Chondrocyte (in vitro differentiated cells): Measurements from ENCODE around the gene OCRL. TPM values are rescaled to one million over a fixed set of nuclear protein-coding genes. Genes with fewer than 3 reads are reported as not detected.
A peak's percentile ranks its signal among the peaks of the same experiment; 100 is the strongest.
"Not testable (repeated sequence)": the region's sequence is repeated elsewhere in the genome, so short reads cannot be mapped to it uniquely, and the experiment has no call there.

ENCODE experiments used
- DNase-seq: peaks from one replicate; pipeline ENCODE4 v3.0.0; 2021; ENCODE audit warnings: mixed read lengths, low spot score
- H3K27ac Mint-ChIP-seq: one replicate; pipeline ENCODE4 v1.8.0; 2021; ENCODE audit warnings: mild to moderate bottlenecking, moderate library complexity, mixed read lengths; ENCODE audit not compliant: unreplicated experiment
- H3K27me3 Mint-ChIP-seq: 2 replicates; pipeline ENCODE4 v1.8.0; 2021; ENCODE audit warnings: low read depth, mixed read lengths
- H3K36me3 Mint-ChIP-seq: 2 replicates; pipeline ENCODE4 v1.8.0; 2021; ENCODE audit warnings: low read depth, mixed read lengths
- H3K4me1 Mint-ChIP-seq: 2 replicates; pipeline ENCODE4 v1.8.0; 2021; ENCODE audit warnings: low read depth, mild to moderate bottlenecking, mixed read lengths
- H3K4me3 Mint-ChIP-seq: one replicate; pipeline ENCODE4 v1.8.0; 2021; ENCODE audit warnings: mild to moderate bottlenecking, moderate library complexity, mixed read lengths; ENCODE audit not compliant: unreplicated experiment
- H3K9me3 Mint-ChIP-seq: 2 replicates; pipeline ENCODE4 v1.8.0; 2021; ENCODE audit warnings: low read depth, mixed read lengths
- CTCF ChIP-seq: fragments of 200-600 bp; sonication (generic); IDR thresholded peaks from 2 replicates; pipeline ENCODE4 v1.5.0; 2021; ENCODE audit warnings: antibody characterized with exemption, mild to moderate bottlenecking, moderate library complexity
- total RNA-seq: library from RNA; stranded (reverse); gene quantifications from 3 replicates; pipeline ENCODE4 v1.2.1, GENCODE V29; 2021

OCRL gene
- total RNA-seq, 1 donor from 2014 or later = 58.9 TPM

GRCh38 chrX:129561453-129561852 lies 21.4 kb downstream of the OCRL start:
- no peak for TF ChIP-seq CTCF
- no peak for DNase-seq
- peaks cover 28% of the 10 kb centered on the region for H3K4me1 Mint-ChIP-seq
- H3K36me3 Mint-ChIP-seq = peaks cover 49% of the 10 kb centered on the region
- no peak overlapping the region for H3K27ac Mint-ChIP-seq
- H3K9me3 Mint-ChIP-seq = peaks cover 2% of the 10 kb centered on the region
- H3K27me3 Mint-ChIP-seq = no peaks in the 10 kb centered on the region
- H3K4me3 Mint-ChIP-seq = no peak overlapping the region

- not testable (repeated sequence) for H3K27ac Mint-ChIP-seq
- Mint-ChIP-seq H3K4me1 (peaks cover 15% of the 10 kb centered on the region), H3K36me3 (peaks cover 43% of the 10 kb centered on the region)
These were observed 24.3 kb downstream of the OCRL start for GRCh38 chrX:129564345-129564744.

GRCh38 chrX:129565046-129565650 lies 25.1 kb downstream of the OCRL start:
- no peak for TF ChIP-seq CTCF
- Mint-ChIP-seq H3K36me3 (peaks cover 41% of the 10 kb centered on the region), H3K4me1 (peaks cover 15% of the 10 kb centered on the region), H3K27ac (no peak overlapping the region), H3K27me3 (no peaks in the 10 kb centered on the region), H3K4me3 (no peak overlapping the region), H3K9me3 (peaks cover 2% of the 10 kb centered on the region)
- no peak for DNase-seq

More at GRCh38 chrX:129564345-129564744, 24.3 kb downstream of the OCRL start:
- not testable (repeated sequence) for H3K27me3 Mint-ChIP-seq, DNase-seq, H3K4me3 Mint-ChIP-seq, H3K9me3 Mint-ChIP-seq

DNA sequence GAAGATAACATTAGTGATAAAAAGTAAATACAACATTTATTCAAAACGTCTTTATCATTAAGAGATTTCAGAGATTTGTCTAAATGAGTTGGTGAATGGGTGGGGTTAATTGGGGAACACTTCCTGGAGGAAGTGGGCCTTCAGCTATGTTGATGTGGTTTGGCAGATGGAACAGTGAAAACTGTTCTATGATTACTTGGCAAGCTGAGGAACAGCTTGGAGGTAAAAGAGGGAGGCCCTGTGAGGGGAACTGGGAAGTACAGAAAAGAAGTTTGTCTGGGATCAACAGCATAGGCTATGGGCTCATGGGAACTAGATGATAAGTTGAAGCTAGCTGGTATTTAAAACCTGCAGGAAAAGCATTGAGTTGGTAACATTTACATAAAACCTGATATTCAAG lies 26.0 kb downstream of the OCRL start:
- Mint-ChIP-seq H3K27me3 (no peaks in the 10 kb centered on the region), H3K4me3 (no peak overlapping the region), H3K36me3 (peaks cover 46% of the 10 kb centered on the region), H3K4me1 (peaks cover 15% of the 10 kb centered on the region), H3K9me3 (peaks cover 2% of the 10 kb centered on the region), H3K27ac (peak overlapping the region; percentile 18)
- DNase-seq = no peak
- TF ChIP-seq CTCF = no peak

GRCh38 chrX:129568349-129568748 lies 28.3 kb downstream of the OCRL start:
- Mint-ChIP-seq H3K27ac (no peak overlapping the region), H3K36me3 (peaks cover 41% of the 10 kb centered on the region), H3K9me3 (peaks cover 2% of the 10 kb centered on the region), H3K27me3 (no peaks in the 10 kb centered on the region), H3K4me3 (no peak overlapping the region), H3K4me1 (peaks cover 15% of the 10 kb centered on the region)
- no peak for TF ChIP-seq CTCF
- DNase-seq = no peak

GRCh38 chrX:129572422-129572821 lies 32.4 kb downstream of the OCRL start:
- no peak for TF ChIP-seq CTCF
- Mint-ChIP-seq H3K27me3 (no peaks in the 10 kb centered on the region), H3K27ac (no peak overlapping the region), H3K9me3 (no peaks in the 10 kb centered on the region), H3K4me3 (no peak overlapping the region), H3K36me3 (peaks cover 45% of the 10 kb centered on the region), H3K4me1 (peaks cover 15% of the 10 kb centered on the region)
- no peak for DNase-seq

- not testable (repeated sequence) for H3K27me3 Mint-ChIP-seq, H3K27ac Mint-ChIP-seq, H3K9me3 Mint-ChIP-seq, H3K4me3 Mint-ChIP-seq, DNase-seq
- Mint-ChIP-seq H3K4me1 (peaks cover 24% of the 10 kb centered on the region), H3K36me3 (peaks cover 38% of the 10 kb centered on the region)
These were observed 33.6 kb downstream of the OCRL start for GRCh38 chrX:129573652-129574051.
